Right lung (tissue), 10 donors: ENCODE data around the gene ARPP21. TPM values are rescaled to one million over a fixed set of nuclear protein-coding genes. Genes with fewer than 3 reads are reported as not detected.
"Not testable (repeated sequence)": the region's sequence is repeated elsewhere in the genome, so short reads cannot be mapped to it uniquely, and the experiment has no call there.

Source experiments
- DNase-seq, 2 donors: peaks; one replicate each; pipeline ENCODE4 v3.0.0-alpha.2; 2013
- long read RNA-seq, 8 donors: transcript quantifications; one replicate each; lab custom pipeline, GENCODE V29; 2026
- polyA plus RNA-seq, 5 donors: library from polyadenylated mRNA; unstranded; fragments of 120-200 nt; gene quantifications; one replicate each; pipeline versions ENCODE4 v1.2.1 to v1.2.3, GENCODE V29; 2013; ENCODE audit warnings: inconsistent platforms in 1 of 5, low replicate concordance in 1 of 5; ENCODE audit not compliant: insufficient read length in 5 of 5, insufficient read depth in 1 of 5

The ARPP21 gene
- 1 to 10 TPM in 1 of 5 donors, under 1 TPM in 3, not detected in 1; 0.20 to 6.4 (median 0.45) TPM for polyA plus RNA-seq
- long read RNA-seq, donor 1 = 0 reads
- long read RNA-seq, donor 2 = 0 reads
- long read RNA-seq, donor 3 = 0 reads
- long read RNA-seq, donor 4 = 0 reads
- long read RNA-seq, donor 5 = 0 reads
- long read RNA-seq, donor 6 = 0 reads
- long read RNA-seq, donor 7 = 0 reads
- long read RNA-seq, donor 8 = 0 reads

- no peak for DNase-seq
These were observed at the start of gene ARPP21 for GRCh38 chr3:35639254-35640186. ARPP21 (plus strand) TSS chr3:35639525; CDS start chr3:35681752, 42,227 bp downstream.

- DNase-seq = no peak
These were observed 46.6 kb upstream of the ARPP21 start for GRCh38 chr3:35592589-35593295.

- no peak for DNase-seq
These were observed 44.6 kb upstream of the ARPP21 start for GRCh38 chr3:35594739-35595138.

- DNase-seq = no peak
These were observed 42.9 kb upstream of the ARPP21 start for GRCh38 chr3:35596335-35596995.

- no peak for DNase-seq
These were observed 41.8 kb upstream of the ARPP21 start for GRCh38 chr3:35597490-35597889.

GRCh38 chr3:35598804-35599203, 40.5 kb upstream of the ARPP21 start:
- no peak for DNase-seq

GRCh38 chr3:35601959-35602358, 37.4 kb upstream of the ARPP21 start:
- DNase-seq = no peak

- DNase-seq = no peak
These were observed 36.9 kb upstream of the ARPP21 start for GRCh38 chr3:35602395-35602936.

GRCh38 chr3:35616346-35616745, 23.0 kb upstream of the ARPP21 start:
- DNase-seq = no peak

GRCh38 chr3:35617370-35617769, 22.0 kb upstream of the ARPP21 start:
- no peak for DNase-seq

- DNase-seq = not testable (repeated sequence)
These were observed 19.1 kb upstream of the ARPP21 start for GRCh38 chr3:35620238-35620637.

GRCh38 chr3:35624698-35625097, 14.6 kb upstream of the ARPP21 start:
- no peak for DNase-seq

- no peak for DNase-seq
These were observed 5.8 kb upstream of the ARPP21 start for GRCh38 chr3:35633332-35634124.

GRCh38 chr3:35635407-35635806, 3.9 kb upstream of the ARPP21 start:
- DNase-seq = no peak

GRCh38 chr3:35635926-35636683, 3.2 kb upstream of the ARPP21 start:
- DNase-seq = no peak

- DNase-seq = no peak
These were observed 910 bp upstream of the ARPP21 start for GRCh38 chr3:35638251-35638979.

- no peak for DNase-seq
These were observed 408 bp upstream of the ARPP21 start for GRCh38 chr3:35638980-35639253.

GRCh38 chr3:35640190-35641165, 1.2 kb downstream of the ARPP21 start:
- no peak for DNase-seq
